Activated T-helper 1 cell treated with anti-CD3 and anti-CD28 coated beads, Interleukin-12 subunit alpha, Interleukin-12 subunit beta, Interleukin-2, Interleukin-4 antibody, amounts not matched to agents 30 ng/mL and 10 ng/mL and 1 ng/mL, durations not matched to agents 14 hours and 24 hours and 36 hours (primary cell): ENCODE results near the gene OXLD1. TPM values are rescaled to one million over a fixed set of nuclear protein-coding genes. Genes with fewer than 3 reads are reported as not detected.
A peak's percentile ranks its signal among the peaks of the same experiment; 100 is the strongest.

Experiments used
- DNase-seq: peaks from one replicate; pipeline ENCODE4 v3.0.0; 2021; ENCODE audit warnings: low spot score
- H3K27ac Mint-ChIP-seq: one replicate; pipeline ENCODE4 v1.8.0; 2021; ENCODE audit warnings: mild to moderate bottlenecking, mixed read lengths
- H3K27me3 Mint-ChIP-seq: one replicate; pipeline ENCODE4 v1.8.0; 2022; ENCODE audit warnings: mild to moderate bottlenecking, moderate library complexity, mixed read lengths; ENCODE audit not compliant: insufficient read depth
- H3K36me3 Mint-ChIP-seq: one replicate; pipeline ENCODE4 v1.8.0; 2021; ENCODE audit warnings: low read depth, mixed read lengths
- H3K4me1 Mint-ChIP-seq: one replicate; pipeline ENCODE4 v1.8.0; 2021; ENCODE audit warnings: low read depth, mixed read lengths
- H3K4me3 Mint-ChIP-seq: one replicate; pipeline ENCODE4 v1.8.0; 2021; ENCODE audit warnings: mild to moderate bottlenecking, moderate library complexity, mixed read lengths
- H3K9me3 Mint-ChIP-seq: one replicate; pipeline ENCODE4 v1.8.0; 2021; ENCODE audit warnings: mixed read lengths
- intact Hi-C: fragments of 100-400 bp; cut with micrococcal nuclease; formaldehyde crosslinking; loops from one replicate; pipeline ENCODE4 v1.15.1; 2024
- total RNA-seq: library from RNA; stranded (reverse); gene quantifications from 2 replicates; pipeline ENCODE4 v1.2.3, GENCODE V29; 2022

Gene OXLD1
- total RNA-seq, 1 donor from 2014 or later = 57.5 TPM

- H3K36me3 Mint-ChIP-seq = peaks cover 32% of the 10 kb centered on the region
- no peaks in the 10 kb centered on the region for H3K27me3 Mint-ChIP-seq
- H3K4me3 Mint-ChIP-seq = peak overlapping the region; percentile 99
- H3K27ac Mint-ChIP-seq = peak overlapping the region; percentile 98
- H3K4me1 Mint-ChIP-seq = peaks cover 32% of the 10 kb centered on the region
- H3K9me3 Mint-ChIP-seq = no peaks in the 10 kb centered on the region
- intact Hi-C loops = loop anchor here (1.0 kb wide), 5 partner anchors 17 to 194 kb away; partner anchors contain the start of genes ARL16, MRPL12 and P4HB
- no peak for DNase-seq
These were observed 388 bp downstream of the OXLD1 start for GRCh38 chr17:81666092-81666341.

GRCh38 chr17:81665205-81666091 lies 957 bp downstream of the OXLD1 start:
- Mint-ChIP-seq H3K4me3 (peak overlapping the region; percentile 99), H3K4me1 (peaks cover 32% of the 10 kb centered on the region), H3K36me3 (peaks cover 31% of the 10 kb centered on the region), H3K9me3 (no peaks in the 10 kb centered on the region), H3K27me3 (no peaks in the 10 kb centered on the region), H3K27ac (peak overlapping the region; percentile 98)
- intact Hi-C loops = loop anchor here (1.0 kb wide), 5 partner anchors 18 to 195 kb away; partner anchors contain the start of genes ARL16, MRPL12 and P4HB
- peak; percentile 30 for DNase-seq

GRCh38 chr17:81664051-81664470 lies 2.3 kb downstream of the OXLD1 start:
- no peak for DNase-seq
- Mint-ChIP-seq H3K9me3 (no peaks in the 10 kb centered on the region), H3K4me1 (peaks cover 32% of the 10 kb centered on the region), H3K27ac (peak overlapping the region; percentile 34), H3K4me3 (peak overlapping the region; percentile 22), H3K27me3 (no peaks in the 10 kb centered on the region), H3K36me3 (peaks cover 27% of the 10 kb centered on the region)
- intact Hi-C loops = no loop called here

- Mint-ChIP-seq H3K9me3 (no peaks in the 10 kb centered on the region), H3K36me3 (peaks cover 15% of the 10 kb centered on the region), H3K27me3 (no peaks in the 10 kb centered on the region), H3K27ac (no peak overlapping the region), H3K4me3 (no peak overlapping the region), H3K4me1 (peaks cover 25% of the 10 kb centered on the region)
- no peak for DNase-seq
- intact Hi-C loops = no loop called here
These were observed 4.4 kb downstream of the OXLD1 start for GRCh38 chr17:81662002-81662401.

GRCh38 chr17:81660441-81660840 lies 6.0 kb downstream of the OXLD1 start:
- Mint-ChIP-seq H3K4me3 (no peak overlapping the region), H3K9me3 (no peaks in the 10 kb centered on the region), H3K27ac (no peak overlapping the region), H3K36me3 (peaks cover 6% of the 10 kb centered on the region), H3K27me3 (no peaks in the 10 kb centered on the region), H3K4me1 (peaks cover 21% of the 10 kb centered on the region)
- DNase-seq = no peak
- intact Hi-C loops = no loop called here

GRCh38 chr17:81659038-81659437 lies 7.4 kb downstream of the OXLD1 start:
- DNase-seq = no peak
- no peaks in the 10 kb centered on the region for H3K9me3 Mint-ChIP-seq
- intact Hi-C loops = no loop called here

GRCh38 chr17:81656835-81657234 lies 9.6 kb downstream of the OXLD1 start:
- intact Hi-C loops = no loop called here
- peaks cover 20% of the 10 kb centered on the region for H3K4me1 Mint-ChIP-seq
- DNase-seq = no peak
- H3K36me3 Mint-ChIP-seq = no peaks in the 10 kb centered on the region
- H3K4me3 Mint-ChIP-seq = no peak overlapping the region
- no peaks in the 10 kb centered on the region for H3K9me3 Mint-ChIP-seq
- H3K27ac Mint-ChIP-seq = no peak overlapping the region
- H3K27me3 Mint-ChIP-seq = no peaks in the 10 kb centered on the region

More at GRCh38 chr17:81659038-81659437, 7.4 kb downstream of the OXLD1 start:
- no peaks in the 10 kb centered on the region for H3K27me3 Mint-ChIP-seq
- H3K36me3 Mint-ChIP-seq = peaks cover 1% of the 10 kb centered on the region
- H3K4me1 Mint-ChIP-seq = peaks cover 16% of the 10 kb centered on the region
- H3K27ac Mint-ChIP-seq = no peak overlapping the region
- no peak overlapping the region for H3K4me3 Mint-ChIP-seq

- no peak for DNase-seq
- Mint-ChIP-seq H3K9me3 (no peaks in the 10 kb centered on the region), H3K27ac (no peak within 1 kb of the TSS), H3K36me3 (no peaks in the 10 kb centered on the region), H3K27me3 (no peaks in the 10 kb centered on the region), H3K4me3 (no peak within 1 kb of the TSS), H3K4me1 (peaks cover 20% of the 10 kb centered on the region)
- intact Hi-C loops = no loop called here
These were observed 10.2 kb downstream of the OXLD1 start, which contains the start of gene PDE6G for GRCh38 chr17:81656118-81656743. Gene PDE6G (minus strand): TSS chr17:81656542. CDS start chr17:81653305, 3,237 bp downstream.

GRCh38 chr17:81655378-81656117 lies 10.9 kb downstream of the OXLD1 start:
- Mint-ChIP-seq H3K27me3 (no peaks in the 10 kb centered on the region), H3K4me3 (no peak overlapping the region), H3K36me3 (no peaks in the 10 kb centered on the region), H3K9me3 (no peaks in the 10 kb centered on the region), H3K27ac (no peak overlapping the region), H3K4me1 (peaks cover 20% of the 10 kb centered on the region)
- intact Hi-C loops = no loop called here
- DNase-seq = no peak

- H3K36me3 Mint-ChIP-seq = no peaks in the 10 kb centered on the region
- H3K9me3 Mint-ChIP-seq = no peaks in the 10 kb centered on the region
- no peak for DNase-seq
- H3K27ac Mint-ChIP-seq = peak overlapping the region; percentile 68
- peaks cover 11% of the 10 kb centered on the region for H3K27me3 Mint-ChIP-seq
- H3K4me3 Mint-ChIP-seq = peak overlapping the region; percentile 81
- intact Hi-C loops = no loop called here
- H3K4me1 Mint-ChIP-seq = peaks cover 20% of the 10 kb centered on the region
These were observed 13.3 kb downstream of the OXLD1 start for GRCh38 chr17:81652906-81653771.

- Mint-ChIP-seq H3K36me3 (no peaks in the 10 kb centered on the region), H3K9me3 (no peaks in the 10 kb centered on the region), H3K4me1 (peaks cover 13% of the 10 kb centered on the region), H3K27me3 (peaks cover 22% of the 10 kb centered on the region), H3K4me3 (peak overlapping the region; percentile 5), H3K27ac (no peak overlapping the region)
- no peak for DNase-seq
- intact Hi-C loops = no loop called here
These were observed 14.7 kb downstream of the OXLD1 start for GRCh38 chr17:81651692-81652091.

GRCh38 chr17:81650951-81651350 lies 15.5 kb downstream of the OXLD1 start:
- Mint-ChIP-seq H3K27me3 (peaks cover 23% of the 10 kb centered on the region), H3K4me1 (peaks cover 13% of the 10 kb centered on the region), H3K36me3 (no peaks in the 10 kb centered on the region), H3K4me3 (no peak overlapping the region), H3K9me3 (no peaks in the 10 kb centered on the region), H3K27ac (no peak overlapping the region)
- intact Hi-C loops = no loop called here
- no peak for DNase-seq
